MM.1S (cell line): ENCODE data around the gene DIP2C.

Experiments used
- EZH2 ChIP-seq: fragments of 300-600 bp; sonication (generic); optimal IDR thresholded peaks from 2 replicates; pipeline ENCODE3; 2017; ENCODE audit warnings: low read depth, mild to moderate bottlenecking, antibody characterized with exemption, low read length, mixed read lengths
- TF ChIP-seq, protein P1 (sequence below): fragments of 300-600 bp; sonication (generic); IDR thresholded peaks from 2 replicates; pipeline ENCODE4 v1.5.1; 2016; ENCODE audit warnings: antibody characterized with exemption, low read length, mixed read lengths

- TF ChIP-seq, protein P1, sequence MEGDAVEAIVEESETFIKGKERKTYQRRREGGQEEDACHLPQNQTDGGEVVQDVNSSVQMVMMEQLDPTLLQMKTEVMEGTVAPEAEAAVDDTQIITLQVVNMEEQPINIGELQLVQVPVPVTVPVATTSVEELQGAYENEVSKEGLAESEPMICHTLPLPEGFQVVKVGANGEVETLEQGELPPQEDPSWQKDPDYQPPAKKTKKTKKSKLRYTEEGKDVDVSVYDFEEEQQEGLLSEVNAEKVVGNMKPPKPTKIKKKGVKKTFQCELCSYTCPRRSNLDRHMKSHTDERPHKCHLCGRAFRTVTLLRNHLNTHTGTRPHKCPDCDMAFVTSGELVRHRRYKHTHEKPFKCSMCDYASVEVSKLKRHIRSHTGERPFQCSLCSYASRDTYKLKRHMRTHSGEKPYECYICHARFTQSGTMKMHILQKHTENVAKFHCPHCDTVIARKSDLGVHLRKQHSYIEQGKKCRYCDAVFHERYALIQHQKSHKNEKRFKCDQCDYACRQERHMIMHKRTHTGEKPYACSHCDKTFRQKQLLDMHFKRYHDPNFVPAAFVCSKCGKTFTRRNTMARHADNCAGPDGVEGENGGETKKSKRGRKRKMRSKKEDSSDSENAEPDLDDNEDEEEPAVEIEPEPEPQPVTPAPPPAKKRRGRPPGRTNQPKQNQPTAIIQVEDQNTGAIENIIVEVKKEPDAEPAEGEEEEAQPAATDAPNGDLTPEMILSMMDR = no peak
- TF ChIP-seq EZH2 = no peak
Measured at GRCh38 chr10:494556-494955, 194.9 kb downstream of the DIP2C start.
